Sciatic nerve (tissue), 2 donors: ENCODE results near the gene ROMO1. TPM values are rescaled to one million over a fixed set of nuclear protein-coding genes. Genes with fewer than 3 reads are reported as not detected.

Experiments
- ATAC-seq: fragments of 200-7000 bp; cut with Tn5 transposase; one replicate; pipeline ENCODE4 v1.9.1; 2020; ENCODE audit warnings: mild to moderate bottlenecking, moderate library complexity
- DNase-seq: peaks from one replicate; pipeline ENCODE4 v3.0.0-alpha.2; 2020; ENCODE audit warnings: low spot score
- intact Hi-C: fragments of 100-400 bp; cut with DNase I; formaldehyde crosslinking; loops from one replicate; pipeline ENCODE4 v1.14.2; 2022
- total RNA-seq: library from RNA; stranded (reverse); fragmentation: NEBNext Ultra II Directional; extraction: Animal tissue kit (Norgen Biotek cat#: 25700); gene quantifications from one replicate; pipeline ENCODE4 v1.2.1, GENCODE V29; 2021
- donor health status: DM: no; HTN: no; CAD: no.
- donor health status: DM: no; HTN: no; CAD: no.

Gene ROMO1
- total RNA-seq = 63.8 TPM

DNA sequence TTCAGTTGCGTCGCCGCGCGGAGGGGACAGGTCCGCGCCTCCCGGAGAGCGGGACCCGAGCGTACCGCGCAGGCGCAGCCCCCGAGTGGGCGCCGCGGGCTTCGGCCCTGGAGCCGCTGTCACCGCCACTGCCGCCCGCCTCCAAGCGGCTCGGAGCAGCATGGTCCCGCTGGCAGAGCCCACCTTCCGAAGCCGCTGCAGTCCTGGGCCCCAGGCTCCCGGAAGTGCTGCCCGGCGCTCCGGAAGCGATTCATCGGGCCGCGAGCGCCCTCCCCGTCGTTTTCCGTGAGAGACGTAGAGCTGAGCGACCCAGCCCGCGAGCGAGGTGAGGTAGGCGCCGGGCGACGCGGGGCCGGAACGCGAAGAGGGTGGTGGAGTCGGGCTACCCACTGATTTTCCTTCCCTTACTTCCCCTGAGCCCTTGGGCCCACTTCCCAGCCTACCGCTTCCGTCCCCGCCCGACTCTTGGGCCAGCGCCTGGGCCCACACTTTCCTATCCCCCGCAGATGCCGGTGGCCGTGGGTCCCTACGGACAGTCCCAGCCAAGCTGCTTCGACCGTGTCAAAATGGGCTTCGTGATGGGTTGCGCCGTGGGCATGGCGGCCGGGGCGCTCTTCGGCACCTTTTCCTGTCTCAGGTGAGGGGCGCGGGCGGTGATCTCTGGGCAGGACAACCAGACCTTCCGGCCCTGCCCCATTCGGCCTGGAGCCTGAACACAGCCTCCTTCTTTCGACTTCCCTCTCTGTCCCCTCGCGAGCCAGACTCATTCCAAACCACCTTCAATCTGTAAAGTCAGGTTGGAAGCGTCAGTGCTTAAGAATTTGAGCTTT is at the start of gene ROMO1, which contains the start of gene NFS1:
Gene ROMO1 (plus strand): TSS at position 279 of the 830 bp plus-strand sequence. CDS start 228 bp downstream, at position 507.
Gene NFS1 (minus strand): TSS at position 226 of the 830 bp plus-strand sequence. CDS start 64 bp downstream, at position 162.
- peak; percentile 96 for ATAC-seq
- DNase-seq = peak; percentile 90
- intact Hi-C loops = no loop called here

DNA sequence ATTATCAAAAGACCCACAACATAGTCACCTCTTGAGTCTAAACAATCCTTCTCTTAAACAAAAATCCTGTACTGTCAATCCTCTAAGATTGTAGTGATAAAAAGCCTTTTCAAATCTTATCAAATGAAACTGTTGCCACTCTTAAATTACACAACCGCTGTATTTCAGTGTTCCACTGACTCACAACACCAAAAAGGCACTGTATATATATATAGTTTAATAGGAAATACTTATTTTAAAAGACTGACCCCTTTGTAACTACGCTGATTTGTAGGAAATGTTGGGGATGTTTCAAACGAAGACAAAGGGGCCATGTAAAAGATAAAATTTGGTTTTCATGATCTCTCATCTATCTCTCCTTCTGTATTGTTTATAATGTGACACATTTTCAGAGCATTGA is 48.6 kb upstream of the ROMO1 start:
- intact Hi-C loops = no loop called here
- ATAC-seq = no peak
- DNase-seq = no peak

DNA sequence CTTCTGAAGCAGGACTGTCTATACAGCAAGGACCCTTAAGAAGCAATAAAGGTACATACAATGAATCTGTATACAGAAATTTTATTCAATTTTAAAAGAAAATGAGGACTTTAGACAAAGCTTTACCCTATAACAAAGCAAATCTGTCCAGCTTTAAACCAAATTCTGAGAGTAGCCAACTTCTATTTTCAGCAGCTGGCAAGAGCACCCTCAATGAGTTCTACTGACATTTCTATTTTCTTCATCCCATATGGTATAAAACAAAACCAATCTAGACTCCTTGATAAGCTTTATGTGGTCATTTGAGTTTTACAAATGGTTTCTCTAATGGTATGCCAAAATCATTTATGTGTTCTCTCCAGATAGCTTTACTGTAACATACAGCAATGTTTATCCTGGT is 47.2 kb upstream of the ROMO1 start:
- no peak for ATAC-seq
- intact Hi-C loops = no loop called here
- DNase-seq = no peak

DNA sequence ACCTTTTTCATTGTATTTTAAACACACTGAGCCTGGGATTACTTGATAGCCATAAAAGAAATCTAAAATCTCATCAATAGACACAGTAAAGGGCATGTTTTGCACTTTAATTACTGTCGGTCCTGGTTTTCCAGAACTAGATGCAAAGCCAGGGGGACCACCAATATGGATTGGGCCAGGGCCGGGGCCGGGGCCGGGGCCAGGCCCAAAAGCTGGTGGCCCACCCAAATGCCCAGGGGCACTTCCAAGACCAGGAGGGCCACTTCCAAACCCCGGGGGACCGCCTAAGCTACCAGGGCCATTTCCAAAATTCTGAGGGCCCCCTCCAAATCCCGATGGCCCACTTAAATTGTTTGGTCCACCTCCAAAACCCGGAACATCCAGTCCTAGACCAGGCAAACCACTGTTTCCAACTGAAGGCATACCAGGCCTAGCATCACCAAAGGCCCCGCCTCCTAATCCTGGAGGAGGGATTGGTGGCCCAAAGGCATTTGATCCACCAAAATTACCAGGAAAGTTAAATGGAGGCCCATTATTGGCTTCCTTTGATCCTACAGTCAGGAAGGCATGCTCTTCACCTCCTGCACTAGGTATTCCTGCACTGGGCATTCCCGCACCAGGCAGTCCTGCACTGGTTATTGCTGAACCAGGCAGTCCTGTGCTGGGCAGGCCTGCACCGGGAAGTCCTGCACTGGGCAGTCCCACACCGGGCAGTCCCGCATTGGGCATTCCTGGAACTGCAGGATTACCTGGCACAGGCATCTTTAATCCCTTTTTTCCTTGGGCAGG is 46.4 kb upstream of the ROMO1 start:
- DNase-seq (no peak), ATAC-seq (no peak)
- intact Hi-C loops = no loop called here

DNA sequence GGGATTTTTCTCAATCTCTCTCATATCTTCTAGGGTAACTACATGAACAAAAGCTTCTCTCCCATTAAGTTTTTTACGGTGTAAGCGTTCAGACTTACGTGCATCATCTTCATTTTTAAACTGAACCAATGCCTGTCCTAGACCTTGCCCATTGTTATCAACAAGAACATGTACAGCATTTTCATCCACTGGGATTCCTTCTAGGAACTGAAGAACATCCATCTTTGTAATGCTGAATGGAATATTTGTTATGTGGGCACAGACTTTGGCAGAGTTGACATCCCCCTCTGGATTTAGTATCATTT is 45.8 kb upstream of the ROMO1 start:
- intact Hi-C loops = no loop called here
- DNase-seq = no peak
- ATAC-seq = no peak

DNA sequence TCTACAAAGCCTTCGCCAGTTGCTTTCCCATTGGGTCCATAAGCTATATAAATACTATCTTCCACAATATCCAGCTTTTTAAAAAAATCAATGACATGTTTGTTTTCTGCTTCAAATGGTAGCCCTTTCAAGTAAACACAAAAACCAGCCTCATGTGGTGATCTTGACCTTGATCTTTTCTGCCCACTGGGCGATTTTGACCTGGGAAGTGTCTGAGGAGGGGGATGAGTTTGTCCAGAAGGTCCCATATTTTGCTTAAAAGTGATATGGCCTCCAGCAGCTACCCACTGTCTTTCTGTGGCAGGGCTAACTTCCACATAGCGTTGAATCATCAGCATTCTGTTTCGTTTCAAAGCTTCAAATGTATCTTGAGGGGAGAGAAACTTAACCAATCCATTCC is 45.3 kb upstream of the ROMO1 start:
- intact Hi-C loops = no loop called here
- DNase-seq = no peak
- ATAC-seq = no peak

DNA sequence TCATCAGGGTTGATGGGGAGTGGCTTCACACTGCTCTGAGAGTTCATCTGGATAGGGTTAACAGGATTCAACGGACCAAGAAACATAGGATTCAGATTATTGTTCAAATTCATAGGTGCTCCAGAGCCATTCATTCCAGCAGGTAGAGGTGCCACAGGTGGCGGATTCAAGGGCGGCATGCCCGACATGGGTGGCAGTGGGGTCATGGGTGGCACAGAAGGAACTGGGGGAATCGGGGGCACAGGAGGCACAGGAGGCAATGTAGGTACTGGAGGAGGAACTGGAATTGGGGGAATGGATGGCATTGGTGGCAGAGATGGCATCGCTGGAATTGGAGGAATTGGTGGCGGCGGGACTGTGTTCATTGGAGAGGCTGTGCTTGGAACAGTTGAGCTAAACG is 44.8 kb upstream of the ROMO1 start:
- DNase-seq (no peak), ATAC-seq (no peak)
- intact Hi-C loops = no loop called here

DNA sequence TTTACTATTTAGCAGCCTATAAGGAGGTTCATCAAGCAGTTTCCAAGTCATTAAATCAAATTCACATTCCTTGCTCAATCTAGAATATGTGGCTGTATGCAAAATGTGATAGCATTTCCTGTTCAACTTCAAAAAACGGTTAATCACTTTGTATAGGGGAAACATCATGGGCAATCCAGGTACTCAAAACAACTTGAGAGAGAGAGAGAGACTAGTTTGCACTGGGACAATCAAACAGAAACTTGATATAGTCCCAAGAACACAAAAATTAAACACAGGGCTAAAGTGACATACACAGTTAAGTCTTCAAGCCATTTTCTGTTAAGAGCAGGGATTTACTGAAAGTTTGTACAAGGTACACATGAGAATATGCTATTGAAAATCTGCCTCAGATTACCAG is 41.9 kb upstream of the ROMO1 start:
- no peak for DNase-seq
- intact Hi-C loops = no loop called here
- ATAC-seq = no peak

DNA sequence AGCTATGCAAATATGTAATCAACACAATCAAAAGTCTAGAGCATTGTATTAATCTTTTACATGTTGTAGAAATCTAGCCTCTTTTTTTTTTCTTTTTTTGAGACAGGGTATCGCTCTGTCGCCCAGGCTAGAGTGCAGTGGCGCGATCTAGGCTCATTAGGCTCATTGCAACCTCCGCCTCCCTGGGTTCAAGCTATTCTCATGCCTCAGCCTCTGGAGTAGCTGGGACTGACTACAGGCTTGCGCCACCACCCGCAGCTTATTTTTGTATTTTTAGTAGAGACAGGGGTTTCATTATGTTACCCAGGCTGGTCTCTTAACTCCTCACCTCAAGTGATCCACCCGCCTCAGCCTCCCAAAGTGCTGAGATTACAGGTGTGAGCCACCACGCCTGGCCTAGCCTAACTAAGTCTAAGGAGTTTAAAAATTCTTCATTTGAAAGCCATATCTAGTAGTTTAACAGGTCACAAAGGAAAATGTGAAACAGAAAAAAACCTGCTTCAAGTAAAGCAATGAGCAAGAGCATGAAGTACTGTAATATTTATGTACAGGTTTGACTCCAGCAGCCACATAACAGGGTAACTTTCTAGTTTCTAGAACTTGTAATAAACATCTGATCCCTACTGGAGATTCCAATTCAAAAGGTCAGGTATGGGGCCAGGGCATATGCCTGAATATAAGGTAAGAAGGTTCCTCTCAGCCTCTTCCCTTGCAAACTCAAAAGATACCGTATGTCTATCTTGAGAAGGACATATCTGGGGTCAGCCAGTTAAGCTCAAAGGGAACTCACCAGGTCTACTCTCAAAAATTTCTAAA is 38.9 kb upstream of the ROMO1 start:
- DNase-seq (no peak), ATAC-seq (no peak)
- intact Hi-C loops = no loop called here

DNA sequence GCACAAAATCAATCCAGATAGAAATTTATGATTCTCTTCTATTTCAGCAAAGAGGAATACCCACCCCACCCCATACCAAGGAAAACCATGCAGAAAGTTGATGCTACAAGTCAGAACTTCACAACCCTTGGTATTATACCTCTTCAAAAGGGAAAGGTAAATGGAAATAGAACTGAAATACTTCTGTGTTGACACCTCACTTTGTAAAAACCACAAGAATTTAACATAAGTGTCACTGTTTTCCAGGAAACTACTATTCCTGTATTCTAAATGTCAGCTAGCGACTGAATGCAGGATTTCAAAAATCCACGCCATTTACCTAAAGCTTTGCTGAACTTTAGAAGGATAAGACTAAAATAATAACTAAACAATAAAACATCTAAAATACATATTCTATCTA is 38.2 kb upstream of the ROMO1 start:
- intact Hi-C loops = no loop called here
- DNase-seq = no peak
- ATAC-seq = no peak

DNA sequence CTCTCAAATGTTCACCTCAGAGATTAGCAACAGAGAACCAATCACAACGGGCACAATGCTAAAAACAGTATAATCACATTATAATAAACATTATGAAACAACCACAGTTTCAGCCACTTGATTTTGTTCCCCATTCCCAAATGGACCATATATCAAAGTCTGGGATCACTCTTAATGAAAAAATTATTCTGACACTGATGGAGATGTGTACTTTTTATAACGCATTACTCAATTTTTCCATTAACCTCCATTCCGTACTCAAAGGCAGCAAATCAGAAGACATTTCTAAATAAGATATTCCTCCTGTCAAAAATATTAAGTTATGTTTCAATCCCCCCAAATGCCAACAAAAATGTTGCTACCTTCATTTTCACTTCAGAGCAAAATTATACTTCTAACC is 37.3 kb upstream of the ROMO1 start:
- intact Hi-C loops = no loop called here
- DNase-seq (no peak), ATAC-seq (no peak)

DNA sequence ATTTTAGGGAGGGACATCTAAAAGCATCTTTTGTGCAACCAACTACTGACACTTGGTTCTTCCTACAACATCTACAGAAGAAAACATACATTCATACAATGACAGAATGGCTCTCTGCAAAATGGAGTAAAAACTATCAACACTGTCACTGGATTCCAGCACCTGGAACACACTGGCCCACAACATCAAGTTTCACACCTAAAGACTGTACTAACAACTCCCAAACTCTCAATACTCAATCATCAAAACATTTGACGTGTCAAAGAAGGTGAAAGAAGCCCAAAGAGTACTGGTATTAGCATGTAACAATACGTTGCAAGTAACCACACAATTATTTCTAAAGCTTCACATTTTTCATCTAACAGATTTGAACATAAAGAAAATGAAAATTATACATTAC is 36.7 kb upstream of the ROMO1 start:
- ATAC-seq = no peak
- no peak for DNase-seq
- intact Hi-C loops = no loop called here

DNA sequence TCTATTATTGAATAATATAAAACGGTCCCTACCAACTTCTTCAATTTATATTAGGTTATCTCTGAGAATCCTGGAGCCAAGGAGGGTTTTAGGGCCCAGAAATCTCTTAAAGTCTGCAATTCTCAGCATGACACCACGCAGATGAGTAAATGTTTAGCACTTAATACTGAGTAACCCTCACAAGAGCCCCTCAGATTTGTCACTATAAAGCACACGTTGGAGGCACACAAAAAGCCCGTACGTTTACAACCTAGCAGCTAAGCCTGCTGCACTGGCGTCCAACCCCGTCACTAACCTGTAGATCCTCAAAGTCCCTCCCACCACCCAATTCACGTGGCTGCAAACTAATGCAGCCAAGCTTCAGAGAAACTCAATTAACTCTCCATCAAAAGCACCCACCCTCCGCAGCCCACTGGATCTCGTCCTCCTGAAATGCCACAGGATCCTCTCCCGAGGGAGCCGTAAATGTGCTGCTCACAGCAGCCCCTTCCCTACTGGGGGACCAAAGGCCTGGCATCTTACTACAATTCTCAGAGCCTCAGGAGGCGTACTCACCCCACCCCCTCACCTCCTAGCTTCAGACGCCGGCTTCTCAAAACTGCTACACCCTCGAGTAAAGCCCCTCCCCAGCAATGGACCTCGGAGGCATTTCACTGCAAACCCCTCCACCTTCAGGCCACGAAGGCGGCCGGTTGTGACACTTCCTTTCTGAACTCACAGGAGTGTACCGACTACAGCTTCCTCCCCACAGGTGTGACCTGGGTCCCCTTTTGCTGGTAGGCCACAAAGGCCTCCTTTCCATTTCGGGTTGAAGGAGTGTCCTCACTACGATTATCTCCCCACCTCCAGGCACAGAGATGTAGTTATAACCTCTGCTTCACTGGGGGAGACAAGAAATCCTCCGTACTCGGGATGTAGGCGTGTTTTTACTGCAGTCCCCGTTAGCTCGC is 35.4 kb upstream of the ROMO1 start:
- DNase-seq = peak; percentile 63

DNA sequence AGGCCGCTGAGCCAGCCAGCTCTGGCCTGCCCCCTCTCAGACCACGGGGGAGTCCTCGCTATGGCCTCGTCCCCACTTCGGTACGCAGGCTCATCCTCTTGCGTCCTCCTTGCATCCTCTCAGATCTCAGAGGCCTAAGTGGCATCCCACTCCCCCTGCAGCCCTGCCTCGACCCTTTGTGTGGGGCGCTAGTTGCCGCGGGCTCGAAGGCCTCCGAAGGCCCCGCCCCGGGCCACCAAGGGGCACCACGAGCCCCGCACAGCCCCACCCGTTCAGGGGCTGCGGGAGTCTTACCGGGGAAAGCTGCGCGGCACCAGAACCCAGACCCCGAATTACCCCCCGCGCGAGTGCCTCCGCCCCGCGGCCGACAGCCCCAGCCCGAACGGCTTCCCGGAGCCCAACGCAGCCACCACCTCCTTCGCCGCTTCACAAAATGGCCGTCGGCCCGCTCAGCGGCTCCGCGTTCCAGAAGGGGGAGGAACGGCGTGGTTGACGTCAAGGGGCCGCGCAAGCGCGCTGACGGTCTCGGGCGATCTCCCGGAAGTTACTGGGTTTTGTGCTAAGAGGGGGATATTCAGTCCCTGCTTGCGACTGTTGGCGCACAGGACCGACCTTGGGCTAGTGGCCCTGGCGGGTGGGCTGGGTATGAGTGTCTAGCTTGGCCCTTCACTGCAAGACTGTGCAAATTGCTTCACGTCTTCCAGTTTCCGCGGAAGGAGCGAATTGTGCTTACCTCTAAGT is 34.6 kb upstream of the ROMO1 start, which contains the start of the genes CPNE1 and RBM12:
Gene CPNE1 (minus strand): TSS at position 435 of the 741 bp plus-strand sequence. CDS start 31,977 bp downstream, outside the sequence.
Gene RBM12 (minus strand): TSS at position 435 of the 741 bp plus-strand sequence. CDS start 9,578 bp downstream, outside the sequence.
- peak; percentile 97 for ATAC-seq
- DNase-seq = peak; percentile 96
- intact Hi-C loops = no loop called here

More for the DNA sequence above, 35.4 kb upstream of the ROMO1 start:
- intact Hi-C loops = no loop called here
- ATAC-seq = peak; percentile 28

DNA sequence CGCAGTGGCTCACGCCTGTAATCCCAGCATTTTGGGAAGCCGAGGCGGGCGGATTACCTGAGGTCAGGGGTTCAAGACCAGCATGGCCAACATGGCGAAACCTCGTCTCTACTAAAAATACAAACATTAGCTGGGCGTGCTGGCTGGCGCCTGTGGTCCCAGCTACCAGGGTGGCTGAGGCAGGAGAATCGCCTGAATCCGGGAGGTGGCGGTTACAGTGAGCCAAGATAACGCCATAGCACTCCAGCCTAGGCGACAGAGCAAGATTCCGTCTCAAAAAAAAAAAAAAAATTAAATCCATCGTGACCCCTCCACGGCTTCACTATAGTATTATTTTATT is 33.3 kb upstream of the ROMO1 start:
- intact Hi-C loops = no loop called here
- DNase-seq (no peak), ATAC-seq (no peak)

DNA sequence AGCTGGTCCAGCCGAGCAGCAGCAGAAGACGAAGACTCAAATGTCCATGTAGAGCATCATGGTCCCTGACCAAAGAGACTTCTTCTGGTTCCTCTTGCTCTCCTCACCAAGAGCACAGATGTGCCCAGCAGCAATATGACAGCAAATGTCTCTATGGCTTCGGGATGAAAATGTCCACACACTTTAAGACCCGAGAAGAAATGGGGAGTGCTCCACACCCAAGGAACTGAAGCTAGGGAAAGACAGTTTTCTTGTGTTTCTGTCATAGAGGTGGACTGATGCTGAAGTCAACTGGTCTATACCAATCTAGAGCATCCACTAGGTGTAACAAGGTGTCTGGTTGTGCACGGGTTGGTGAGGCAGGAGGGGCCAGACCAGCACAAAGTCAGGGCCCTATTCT is 30.0 kb upstream of the ROMO1 start:
- DNase-seq (no peak), ATAC-seq (no peak)
- intact Hi-C loops = no loop called here

DNA sequence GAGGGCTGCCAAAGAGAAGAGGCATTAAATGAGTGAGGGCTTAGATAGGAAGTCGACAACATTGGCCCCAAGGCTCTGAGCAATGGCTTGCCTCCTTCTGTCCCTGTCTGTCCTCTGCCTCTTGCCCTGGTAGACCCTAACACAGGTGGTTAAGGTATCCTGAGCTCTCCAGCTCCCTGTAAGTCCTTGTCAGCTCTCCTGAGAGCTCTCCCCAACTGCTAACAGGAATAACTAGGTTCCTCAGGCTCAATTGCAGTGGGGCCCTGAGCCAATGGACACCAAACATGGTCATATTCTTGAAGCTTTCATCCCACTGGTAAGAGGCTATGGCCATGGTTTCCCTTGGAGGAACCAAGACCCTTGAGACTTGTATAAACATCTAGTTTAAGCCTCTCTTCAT is 29.5 kb upstream of the ROMO1 start:
- ATAC-seq (no peak), DNase-seq (no peak)
- intact Hi-C loops = no loop called here

DNA sequence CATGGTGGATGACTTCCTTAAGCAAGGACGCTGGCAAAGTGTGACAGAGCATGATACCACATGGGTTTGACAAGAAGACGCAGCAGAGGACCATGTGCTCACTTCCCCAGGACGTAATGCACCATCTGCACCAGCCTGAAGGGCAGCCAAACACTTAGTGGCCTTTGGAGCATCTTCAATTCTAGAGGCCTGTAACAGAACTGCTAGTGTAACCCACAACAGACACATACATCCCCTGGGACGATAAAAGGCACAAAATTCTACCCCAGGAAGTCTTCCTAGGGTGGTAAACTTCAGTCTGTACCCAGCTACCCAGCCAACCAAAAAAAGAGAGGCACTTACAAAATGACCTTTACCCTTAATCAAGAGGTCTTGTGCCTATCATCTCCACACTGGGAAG is 25.3 kb upstream of the ROMO1 start:
- intact Hi-C loops = no loop called here
- peak; percentile 9 for DNase-seq
- ATAC-seq = no peak
